Sigmoid colon (tissue), 3 donors: ENCODE data around the gene SLIT3.

ENCODE experiments used
- POLR2A ChIP-seq, 2 donors: fragments of 450-650 bp; IDR thresholded peaks; one replicate each; pipeline ENCODE4 v1.6.1; 2016; ENCODE audit warnings: antibody characterized with exemption in 2 of 2, mild to moderate bottlenecking in 2 of 2, moderate library complexity in 2 of 2
- TF ChIP-seq, protein P1 (sequence below), 4 experiments: fragments of 450-650 bp in 3 of 4; fragments of 200-600 bp in 1 of 4; IDR thresholded peaks; one replicate each; pipeline ENCODE4 v1.5.1; 2016 to 2019; ENCODE audit warnings: antibody characterized with exemption in 4 of 4, mild to moderate bottlenecking in 3 of 4, moderate library complexity in 2 of 4

DNA sequence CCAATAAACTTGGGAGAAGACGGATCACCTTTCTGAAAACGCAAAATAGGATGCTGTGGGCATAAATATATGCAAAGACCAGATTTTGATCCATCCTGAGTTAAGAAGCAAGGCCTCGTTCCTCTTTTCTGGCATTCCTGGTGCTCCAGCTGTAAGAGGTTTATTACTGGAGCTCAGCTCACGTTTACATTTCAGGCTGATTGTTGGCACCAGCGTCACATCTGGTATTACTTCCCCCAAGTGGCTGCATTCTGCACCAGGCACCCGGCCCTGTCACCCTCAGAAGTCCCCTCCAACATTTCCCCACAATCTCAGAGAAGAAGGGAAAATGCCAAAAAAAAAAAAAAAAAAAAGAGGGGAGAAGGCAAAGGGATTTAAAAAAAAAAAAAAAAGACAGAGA, 348.7 kb downstream of the SLIT3 start:
- TF ChIP-seq, protein P1, sequence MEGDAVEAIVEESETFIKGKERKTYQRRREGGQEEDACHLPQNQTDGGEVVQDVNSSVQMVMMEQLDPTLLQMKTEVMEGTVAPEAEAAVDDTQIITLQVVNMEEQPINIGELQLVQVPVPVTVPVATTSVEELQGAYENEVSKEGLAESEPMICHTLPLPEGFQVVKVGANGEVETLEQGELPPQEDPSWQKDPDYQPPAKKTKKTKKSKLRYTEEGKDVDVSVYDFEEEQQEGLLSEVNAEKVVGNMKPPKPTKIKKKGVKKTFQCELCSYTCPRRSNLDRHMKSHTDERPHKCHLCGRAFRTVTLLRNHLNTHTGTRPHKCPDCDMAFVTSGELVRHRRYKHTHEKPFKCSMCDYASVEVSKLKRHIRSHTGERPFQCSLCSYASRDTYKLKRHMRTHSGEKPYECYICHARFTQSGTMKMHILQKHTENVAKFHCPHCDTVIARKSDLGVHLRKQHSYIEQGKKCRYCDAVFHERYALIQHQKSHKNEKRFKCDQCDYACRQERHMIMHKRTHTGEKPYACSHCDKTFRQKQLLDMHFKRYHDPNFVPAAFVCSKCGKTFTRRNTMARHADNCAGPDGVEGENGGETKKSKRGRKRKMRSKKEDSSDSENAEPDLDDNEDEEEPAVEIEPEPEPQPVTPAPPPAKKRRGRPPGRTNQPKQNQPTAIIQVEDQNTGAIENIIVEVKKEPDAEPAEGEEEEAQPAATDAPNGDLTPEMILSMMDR (IDR thresholded peaks at IDR 0.05), result no peak
- no peak for TF ChIP-seq POLR2A (IDR thresholded peaks at IDR 0.05)
